Measurements from ENCODE around the gene SV2C.

SV2C gene

GRCh38 chr5:76175821-76176403 is 92.7 kb downstream of the SV2C start:
- H3K27me3 ChIP-seq (replicated peaks in 2 of 5; ENCODE audit: control insufficient read depth in 4 of 5, insufficient read depth in 5 of 5, low read length in 4 of 5) = no peaks in the 10 kb centered on the region
- H3K36me3 ChIP-seq (ENCODE audit: control insufficient read depth in 4 of 4, insufficient read depth in 4 of 4, low read length in 3 of 4) = no peaks in the 10 kb centered on the region
- H3K9me3 ChIP-seq (ENCODE audit: control extremely low read depth in 1 of 5, control insufficient read depth in 4 of 5, insufficient read depth in 2 of 5, low read depth in 1 of 5, low read length in 4 of 5) = no peaks in the 10 kb centered on the region
- CTCF ChIA-PET = interaction anchor here (0.6 to 2.8 kb wide), 15 partner anchors 9 to 596 kb away, joined by 3 to 14 read pairs (median 3); no protein-coding TSS in a partner anchor
- 0% methylated on average over 2 of the region's 7 CpGs for WGBS (ENCODE audit: insufficient coverage)
- H3K4me1 ChIP-seq (ENCODE audit: control extremely low read depth in 1 of 4, control insufficient read depth in 4 of 4, insufficient read depth in 4 of 4, low read length in 3 of 4) = peaks cover 8 to 20% (median 14%) of the 10 kb centered on the region in 4 experiments
- POLR2A ChIA-PET = interaction anchor here (0.7 kb wide), 1 partner anchor 214 kb away, joined by 3 read pairs; no protein-coding TSS in a partner anchor
- H3K4me3 ChIP-seq (ENCODE audit: control insufficient read depth in 1 of 7, extremely low read depth in 1 of 7, insufficient read depth in 4 of 7, low read depth in 2 of 7, low read length in 6 of 7) = peak overlapping the region in 4 of 7 experiments; percentile 6 to 66 (median 20)
- DNase-seq = peak; percentile 20 to 88 (median 80)
- H3K27ac ChIP-seq (ENCODE audit: insufficient read depth in 1 of 2, low read depth in 1 of 2, low read length in 2 of 2, poor library complexity in 1 of 2, severe bottlenecking in 2 of 2) = no peak overlapping the region

GRCh38 chr5:76177978-76178377 is 94.8 kb downstream of the SV2C start:
- peaks cover 8 to 27% (median 15%) of the 10 kb centered on the region in 4 experiments for H3K4me1 ChIP-seq (ENCODE audit: control extremely low read depth in 1 of 4, control insufficient read depth in 4 of 4, insufficient read depth in 4 of 4, low read length in 3 of 4)
- peaks cover 0 to 3% (median 0%) of the 10 kb centered on the region in 5 experiments for H3K9me3 ChIP-seq (ENCODE audit: control extremely low read depth in 1 of 5, control insufficient read depth in 4 of 5, insufficient read depth in 2 of 5, low read depth in 1 of 5, low read length in 4 of 5)
- H3K4me3 ChIP-seq (ENCODE audit: control insufficient read depth in 1 of 7, extremely low read depth in 1 of 7, insufficient read depth in 4 of 7, low read depth in 2 of 7, low read length in 6 of 7) = no peak overlapping the region
- no peak for DNase-seq
- no peaks in the 10 kb centered on the region for H3K27me3 ChIP-seq (replicated peaks in 2 of 5; ENCODE audit: control insufficient read depth in 4 of 5, insufficient read depth in 5 of 5, low read length in 4 of 5)
- H3K36me3 ChIP-seq (ENCODE audit: control insufficient read depth in 4 of 4, insufficient read depth in 4 of 4, low read length in 3 of 4) = no peaks in the 10 kb centered on the region
- ChIA-PET CTCF (no interaction called here), POLR2A (no interaction called here)
- no peak overlapping the region for H3K27ac ChIP-seq (ENCODE audit: insufficient read depth in 1 of 2, low read depth in 1 of 2, low read length in 2 of 2, poor library complexity in 1 of 2, severe bottlenecking in 2 of 2)

GRCh38 chr5:76178913-76179312 is 95.7 kb downstream of the SV2C start:
- ChIA-PET POLR2A (no interaction called here), CTCF (no interaction called here)
- peaks cover 8 to 27% (median 15%) of the 10 kb centered on the region in 4 experiments for H3K4me1 ChIP-seq (ENCODE audit: control extremely low read depth in 1 of 4, control insufficient read depth in 4 of 4, insufficient read depth in 4 of 4, low read length in 3 of 4)
- no peak for DNase-seq
- H3K27me3 ChIP-seq (replicated peaks in 2 of 5; ENCODE audit: control insufficient read depth in 4 of 5, insufficient read depth in 5 of 5, low read length in 4 of 5) = no peaks in the 10 kb centered on the region
- H3K9me3 ChIP-seq (ENCODE audit: control extremely low read depth in 1 of 5, control insufficient read depth in 4 of 5, insufficient read depth in 2 of 5, low read depth in 1 of 5, low read length in 4 of 5) = peaks cover 0 to 3% (median 0%) of the 10 kb centered on the region in 5 experiments
- H3K36me3 ChIP-seq (ENCODE audit: control insufficient read depth in 4 of 4, insufficient read depth in 4 of 4, low read length in 3 of 4) = no peaks in the 10 kb centered on the region
- H3K27ac ChIP-seq (ENCODE audit: insufficient read depth in 1 of 2, low read depth in 1 of 2, low read length in 2 of 2, poor library complexity in 1 of 2, severe bottlenecking in 2 of 2) = no peak overlapping the region
- no peak overlapping the region for H3K4me3 ChIP-seq (ENCODE audit: control insufficient read depth in 1 of 7, extremely low read depth in 1 of 7, insufficient read depth in 4 of 7, low read depth in 2 of 7, low read length in 6 of 7)
- WGBS (ENCODE audit: insufficient coverage) = 100% methylated on average over 3 of the region's 5 CpGs

- Histone ChIP-seq H3K36me3 (ENCODE audit: control insufficient read depth in 4 of 4, insufficient read depth in 4 of 4, low read length in 3 of 4) (no peaks in the 10 kb centered on the region), H3K4me1 (ENCODE audit: control extremely low read depth in 1 of 4, control insufficient read depth in 4 of 4, insufficient read depth in 4 of 4, low read length in 3 of 4) (peaks cover 0 to 18% (median 6%) of the 10 kb centered on the region in 4 experiments), H3K27me3 (replicated peaks in 2 of 5; ENCODE audit: control insufficient read depth in 4 of 5, insufficient read depth in 5 of 5, low read length in 4 of 5) (no peaks in the 10 kb centered on the region), H3K9me3 (ENCODE audit: control extremely low read depth in 1 of 5, control insufficient read depth in 4 of 5, insufficient read depth in 2 of 5, low read depth in 1 of 5, low read length in 4 of 5) (peaks cover 0 to 3% (median 0%) of the 10 kb centered on the region in 5 experiments), H3K4me3 (ENCODE audit: control insufficient read depth in 1 of 7, extremely low read depth in 1 of 7, insufficient read depth in 4 of 7, low read depth in 2 of 7, low read length in 6 of 7) (no peak overlapping the region), H3K27ac (ENCODE audit: insufficient read depth in 1 of 2, low read depth in 1 of 2, low read length in 2 of 2, poor library complexity in 1 of 2, severe bottlenecking in 2 of 2) (no peak overlapping the region)
- ChIA-PET CTCF (no interaction called here), POLR2A (no interaction called here)
- peak in 2 of 3 donors; percentile 36 to 44 for DNase-seq
- WGBS (ENCODE audit: insufficient coverage) = 73% methylated on average over 6 of the region's 8 CpGs
Observed at GRCh38 chr5:76180814-76181805, 97.9 kb downstream of the SV2C start.

GRCh38 chr5:76187386-76187785 is 104.2 kb downstream of the SV2C start:
- H3K27ac ChIP-seq (ENCODE audit: insufficient read depth in 1 of 2, low read depth in 1 of 2, low read length in 2 of 2, poor library complexity in 1 of 2, severe bottlenecking in 2 of 2) = no peak overlapping the region
- no peak for DNase-seq
- no peak overlapping the region for H3K4me3 ChIP-seq (ENCODE audit: control insufficient read depth in 1 of 7, extremely low read depth in 1 of 7, insufficient read depth in 4 of 7, low read depth in 2 of 7, low read length in 6 of 7)
- H3K9me3 ChIP-seq (ENCODE audit: control extremely low read depth in 1 of 5, control insufficient read depth in 4 of 5, insufficient read depth in 2 of 5, low read depth in 1 of 5, low read length in 4 of 5) = peaks cover 0 to 6% (median 0%) of the 10 kb centered on the region in 5 experiments
- ChIA-PET POLR2A (no interaction called here), CTCF (interaction anchor here (1.4 kb wide), 1 partner anchor 10 kb away, joined by 3 read pairs; no protein-coding TSS in a partner anchor)
- no peaks in the 10 kb centered on the region for H3K27me3 ChIP-seq (replicated peaks in 2 of 5; ENCODE audit: control insufficient read depth in 4 of 5, insufficient read depth in 5 of 5, low read length in 4 of 5)
- H3K4me1 ChIP-seq (ENCODE audit: control extremely low read depth in 1 of 4, control insufficient read depth in 4 of 4, insufficient read depth in 4 of 4, low read length in 3 of 4) = no peaks in the 10 kb centered on the region
- no peaks in the 10 kb centered on the region for H3K36me3 ChIP-seq (ENCODE audit: control insufficient read depth in 4 of 4, insufficient read depth in 4 of 4, low read length in 3 of 4)

GRCh38 chr5:76190356-76190755 is 107.2 kb downstream of the SV2C start:
- Histone ChIP-seq H3K36me3 (ENCODE audit: control insufficient read depth in 4 of 4, insufficient read depth in 4 of 4, low read length in 3 of 4) (no peaks in the 10 kb centered on the region), H3K4me1 (ENCODE audit: control extremely low read depth in 1 of 4, control insufficient read depth in 4 of 4, insufficient read depth in 4 of 4, low read length in 3 of 4) (no peaks in the 10 kb centered on the region), H3K9me3 (ENCODE audit: control extremely low read depth in 1 of 5, control insufficient read depth in 4 of 5, insufficient read depth in 2 of 5, low read depth in 1 of 5, low read length in 4 of 5) (peaks cover 0 to 3% (median 0%) of the 10 kb centered on the region in 5 experiments), H3K27ac (ENCODE audit: insufficient read depth in 1 of 2, low read depth in 1 of 2, low read length in 2 of 2, poor library complexity in 1 of 2, severe bottlenecking in 2 of 2) (no peak overlapping the region), H3K27me3 (replicated peaks in 2 of 5; ENCODE audit: control insufficient read depth in 4 of 5, insufficient read depth in 5 of 5, low read length in 4 of 5) (no peaks in the 10 kb centered on the region), H3K4me3 (ENCODE audit: control insufficient read depth in 1 of 7, extremely low read depth in 1 of 7, insufficient read depth in 4 of 7, low read depth in 2 of 7, low read length in 6 of 7) (no peak overlapping the region)
- 100% methylated on average over 2 of the region's 3 CpGs for WGBS (ENCODE audit: insufficient coverage)
- no peak for DNase-seq
- CTCF ChIA-PET = no interaction called here
- POLR2A ChIA-PET = no interaction called here

- WGBS (ENCODE audit: insufficient coverage) = 79% methylated on average over 2 of the region's 5 CpGs
- Histone ChIP-seq H3K36me3 (ENCODE audit: control insufficient read depth in 4 of 4, insufficient read depth in 4 of 4, low read length in 3 of 4) (no peaks in the 10 kb centered on the region), H3K9me3 (ENCODE audit: control extremely low read depth in 1 of 5, control insufficient read depth in 4 of 5, insufficient read depth in 2 of 5, low read depth in 1 of 5, low read length in 4 of 5) (peaks cover 0 to 3% (median 0%) of the 10 kb centered on the region in 5 experiments), H3K27me3 (replicated peaks in 2 of 5; ENCODE audit: control insufficient read depth in 4 of 5, insufficient read depth in 5 of 5, low read length in 4 of 5) (no peaks in the 10 kb centered on the region), H3K4me1 (ENCODE audit: control extremely low read depth in 1 of 4, control insufficient read depth in 4 of 4, insufficient read depth in 4 of 4, low read length in 3 of 4) (no peaks in the 10 kb centered on the region), H3K27ac (ENCODE audit: insufficient read depth in 1 of 2, low read depth in 1 of 2, low read length in 2 of 2, poor library complexity in 1 of 2, severe bottlenecking in 2 of 2) (no peak overlapping the region), H3K4me3 (ENCODE audit: control insufficient read depth in 1 of 7, extremely low read depth in 1 of 7, insufficient read depth in 4 of 7, low read depth in 2 of 7, low read length in 6 of 7) (no peak overlapping the region)
- ChIA-PET POLR2A (no interaction called here), CTCF (interaction anchor here (1.1 to 1.5 kb wide), 2 partner anchors 15 to 17 kb away, joined by 4 read pairs; no protein-coding TSS in a partner anchor)
- DNase-seq = no peak
Observed at GRCh38 chr5:76192837-76193236, 109.7 kb downstream of the SV2C start.

All from common myeloid progenitor, CD34-positive (primary cell).